GM19351 (cell line): ENCODE data around the gene NPTX1.
A peak's percentile ranks its signal among the peaks of the same experiment; 100 is the strongest.

Experiments used
- ATAC-seq: cut with Tn5 transposase; IDR thresholded peaks from one replicate; pipeline ENCODE4 v1.9.1; 2021; ENCODE audit warnings: mild to moderate bottlenecking, moderate library complexity; ENCODE audit not compliant: unreplicated experiment

Gene NPTX1

GRCh38 chr17:80463784-80464400, 12.5 kb downstream of the NPTX1 start:
- no peak for ATAC-seq

DNA sequence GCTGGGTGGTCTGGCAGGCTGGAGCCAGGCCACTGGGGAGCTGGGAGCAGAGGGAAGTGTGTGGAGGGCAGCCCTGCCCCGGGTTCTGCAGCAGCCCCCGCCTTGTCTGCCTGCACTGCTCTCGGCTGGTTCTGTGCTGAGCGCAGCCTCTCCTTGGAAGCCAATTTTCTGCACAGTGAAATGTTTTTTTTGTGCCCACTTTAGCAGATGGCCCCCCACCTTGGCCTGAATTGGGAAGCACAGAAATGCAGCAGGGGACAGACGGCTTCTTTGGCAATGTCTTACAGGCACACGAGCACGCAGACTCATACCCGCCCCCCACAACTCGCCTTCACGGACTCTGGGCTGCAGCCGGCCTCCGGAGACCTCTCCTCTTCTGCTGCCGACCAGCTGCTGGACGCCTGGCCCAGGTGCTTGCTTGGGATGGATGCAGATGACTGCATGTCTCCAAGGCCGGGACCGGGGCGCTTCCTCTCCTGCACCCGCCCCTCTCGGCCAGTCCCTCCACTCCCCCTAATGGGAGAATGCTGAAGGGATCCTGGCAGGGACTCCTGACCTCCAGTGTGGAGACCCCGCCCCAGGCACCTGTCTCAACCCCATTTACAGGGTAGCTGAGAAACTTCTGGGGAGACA, 14.8 kb downstream of the NPTX1 start:
- ATAC-seq, result no peak

DNA sequence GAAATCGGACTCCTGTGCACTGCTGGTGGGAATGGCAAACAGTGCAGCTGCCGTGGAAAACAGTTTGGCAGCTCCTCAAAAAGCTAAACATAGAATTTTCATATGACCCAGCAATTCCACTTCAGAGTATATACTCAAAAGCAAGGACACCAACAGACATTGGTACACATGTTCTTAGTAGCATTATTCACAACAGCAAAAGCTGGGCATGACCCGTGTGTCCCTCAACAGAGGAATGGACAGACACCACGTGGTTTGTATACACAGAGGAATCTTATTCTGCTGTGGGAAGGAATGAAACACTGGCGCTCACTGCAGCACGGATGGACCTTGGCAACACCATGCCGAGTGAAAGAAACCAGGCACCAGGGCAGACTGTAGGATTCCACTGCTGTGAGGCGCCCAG, 16.0 kb downstream of the NPTX1 start:
- no peak for ATAC-seq

- no peak for ATAC-seq
Measured at GRCh38 chr17:80459234-80459633, 17.2 kb downstream of the NPTX1 start.

DNA sequence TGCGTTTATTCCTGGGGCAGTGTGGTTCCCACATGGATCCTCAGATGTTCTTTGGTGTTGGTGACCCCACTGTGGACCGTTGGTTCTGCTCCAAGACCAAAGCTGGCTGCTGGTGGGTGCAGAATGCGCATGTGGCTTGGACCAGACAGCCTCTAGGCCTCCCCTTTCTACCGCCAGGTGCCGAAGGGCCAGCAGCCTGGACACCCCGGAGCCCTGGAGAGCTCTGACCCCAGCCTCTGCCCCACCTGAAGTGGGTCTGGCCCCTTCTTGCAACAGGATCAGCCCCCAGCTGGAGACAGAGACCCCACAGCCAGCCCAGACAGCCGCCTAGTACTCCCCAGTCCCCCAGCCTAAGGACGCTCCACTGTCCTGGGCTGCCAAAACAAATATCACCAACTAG, 18.4 kb downstream of the NPTX1 start:
- ATAC-seq, result no peak

GRCh38 chr17:80457236-80457856, 19.1 kb downstream of the NPTX1 start:
- ATAC-seq, result no peak

- no peak for ATAC-seq
Measured at GRCh38 chr17:80456465-80457235, 19.8 kb downstream of the NPTX1 start.

- ATAC-seq, result no peak
Measured at GRCh38 chr17:80455784-80456183, 20.6 kb downstream of the NPTX1 start.

GRCh38 chr17:80455336-80455710, 21.1 kb downstream of the NPTX1 start:
- ATAC-seq, result no peak

DNA sequence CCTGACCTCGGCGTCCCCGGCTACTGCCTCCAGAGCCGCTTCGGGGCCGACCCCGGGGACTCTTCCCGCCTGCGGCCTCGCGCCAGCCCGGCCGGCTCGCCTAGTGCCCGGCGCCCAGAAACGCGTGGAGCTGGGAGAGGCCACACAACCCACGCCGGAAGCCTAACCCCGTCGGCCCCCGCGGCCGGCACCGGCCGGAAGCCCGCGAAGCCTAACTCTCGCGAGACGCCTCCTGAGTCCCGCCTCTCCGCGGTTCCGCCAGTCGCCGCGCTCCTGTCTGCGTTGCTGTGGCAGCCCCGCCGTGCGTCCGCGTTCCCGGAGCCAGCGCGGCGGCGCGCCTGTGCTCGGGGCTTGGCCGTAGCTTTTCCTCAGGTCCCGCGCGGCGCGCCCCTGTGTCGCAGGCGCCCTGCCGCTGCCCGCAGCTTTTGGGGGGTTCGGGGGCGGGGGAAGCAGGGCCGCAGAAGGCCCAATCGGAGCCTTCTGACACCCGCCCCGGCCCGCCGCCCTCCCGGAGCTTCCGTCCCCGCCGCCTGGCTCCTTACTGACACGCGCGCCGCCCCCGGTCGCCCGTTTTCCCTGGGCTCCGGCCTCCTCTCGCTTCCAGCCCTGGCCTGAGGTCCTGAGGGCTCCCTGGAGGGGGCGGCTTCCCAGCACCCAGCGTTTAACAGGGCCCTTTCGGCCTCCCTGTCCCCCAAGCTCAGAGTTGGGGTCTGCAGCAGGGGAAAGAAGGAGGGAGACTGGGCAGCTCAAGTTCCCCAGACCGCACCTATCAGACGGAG, 21.7 kb downstream of the NPTX1 start:
- peak; percentile 88 for ATAC-seq

GRCh38 chr17:80453998-80454556, 22.3 kb downstream of the NPTX1 start:
- ATAC-seq, result no peak

DNA sequence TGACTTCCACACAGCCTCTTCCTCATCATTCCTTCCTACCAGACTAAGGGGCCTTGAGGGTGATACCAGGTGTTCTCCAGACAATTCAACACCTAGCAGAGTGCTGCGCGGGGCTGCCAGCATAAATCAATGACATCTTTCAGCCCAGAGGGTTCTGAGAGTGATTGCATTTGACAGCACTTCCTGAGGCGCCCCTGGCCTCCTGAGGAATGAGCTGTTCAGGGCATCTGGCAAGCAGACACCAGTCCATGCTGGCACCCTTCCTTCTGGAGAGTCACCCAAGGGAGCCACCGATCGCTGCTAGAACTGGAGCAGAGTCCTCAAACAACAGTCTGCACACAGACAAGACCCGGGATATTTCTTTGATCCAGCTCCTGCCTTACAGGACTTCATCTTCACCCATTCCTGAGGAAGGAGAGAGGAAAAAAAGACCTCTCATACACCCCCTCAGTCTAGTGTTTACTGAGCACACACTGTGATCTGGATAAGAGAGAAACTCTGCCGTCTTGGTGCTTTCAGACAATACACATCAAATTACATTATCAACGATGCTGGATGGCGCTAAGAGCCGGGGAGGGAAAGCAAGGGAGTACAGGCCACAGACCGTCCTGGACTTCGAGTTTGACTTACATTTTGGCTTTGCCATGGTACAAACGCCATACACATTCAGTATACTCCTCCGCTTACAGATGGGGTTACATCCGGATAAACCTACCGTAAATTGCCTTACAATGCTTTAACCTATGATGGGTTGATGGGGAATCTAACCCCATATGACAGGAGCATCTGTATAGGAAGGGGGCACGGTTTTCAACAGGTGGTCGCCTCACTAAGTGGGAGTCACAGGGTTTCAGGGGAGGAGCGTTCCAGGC, 23.0 kb downstream of the NPTX1 start:
- ATAC-seq, result no peak

DNA sequence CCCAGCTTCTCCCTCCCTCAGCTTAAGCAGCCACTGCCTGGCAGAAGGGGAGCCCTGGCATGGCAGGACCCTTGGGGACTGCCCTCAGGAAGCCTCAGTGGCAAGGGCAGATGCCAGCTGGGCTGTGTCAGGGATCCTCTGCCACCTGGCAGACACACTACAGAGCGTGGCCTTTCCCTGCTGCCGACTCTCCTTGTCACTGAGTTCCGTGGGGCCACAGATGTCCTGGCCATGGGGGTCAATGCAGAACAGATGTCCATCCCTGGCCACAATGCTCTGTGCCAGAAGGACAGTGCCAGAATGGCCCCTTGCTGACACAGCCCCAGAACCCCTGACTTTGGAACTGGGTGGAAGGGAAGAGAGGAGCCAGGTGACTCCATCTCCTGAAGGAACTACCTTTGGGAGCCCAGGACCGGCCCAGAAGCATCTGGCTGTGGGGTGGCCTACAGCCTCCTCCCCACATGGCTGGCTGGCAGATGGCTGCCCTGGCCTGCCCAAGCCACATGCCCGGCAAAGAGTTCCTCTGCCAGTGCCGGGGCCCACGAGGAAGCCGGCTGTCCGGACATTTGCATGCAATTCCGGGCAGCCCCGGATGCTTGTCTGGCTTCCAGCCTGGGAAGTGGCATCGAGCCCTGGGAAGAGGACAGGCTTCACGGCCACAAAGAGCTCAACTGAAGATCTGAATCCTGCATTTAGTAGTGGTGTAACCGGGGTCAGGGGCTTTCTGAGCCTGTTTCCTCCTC, 24.1 kb downstream of the NPTX1 start:
- ATAC-seq, result no peak

DNA sequence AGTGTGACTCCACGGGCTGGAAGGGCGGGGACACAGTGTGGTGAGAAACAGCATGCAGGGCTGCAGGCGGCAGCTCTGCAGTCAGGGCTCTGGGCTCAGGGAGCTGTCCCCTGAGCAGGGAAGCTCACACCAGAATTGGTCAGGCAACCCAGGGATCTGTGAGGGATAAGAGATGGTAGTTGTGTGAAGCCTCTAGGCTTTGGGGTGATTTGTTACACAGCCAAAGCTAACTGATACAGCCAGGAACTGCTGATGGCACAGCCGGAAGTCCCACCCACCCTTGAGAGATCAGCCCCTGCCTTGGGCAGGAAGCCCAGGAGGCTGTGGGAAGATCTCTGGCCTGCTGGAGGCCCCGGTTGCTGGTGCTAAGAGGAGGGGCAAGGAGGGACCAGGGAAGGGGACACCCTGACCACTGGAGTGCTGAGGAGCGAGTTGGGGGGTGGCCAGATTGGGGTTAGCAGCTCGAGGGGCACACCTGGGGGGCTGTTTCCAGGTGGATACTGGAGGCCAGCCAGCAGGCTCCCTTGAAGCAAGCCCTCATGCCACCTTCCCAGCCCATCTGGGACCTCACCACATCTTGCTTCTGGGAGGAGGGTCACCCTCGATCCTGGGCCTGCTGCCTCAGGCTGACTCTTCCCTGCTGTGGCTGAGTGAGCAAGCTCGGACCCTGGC, 25.2 kb downstream of the NPTX1 start:
- no peak for ATAC-seq

DNA sequence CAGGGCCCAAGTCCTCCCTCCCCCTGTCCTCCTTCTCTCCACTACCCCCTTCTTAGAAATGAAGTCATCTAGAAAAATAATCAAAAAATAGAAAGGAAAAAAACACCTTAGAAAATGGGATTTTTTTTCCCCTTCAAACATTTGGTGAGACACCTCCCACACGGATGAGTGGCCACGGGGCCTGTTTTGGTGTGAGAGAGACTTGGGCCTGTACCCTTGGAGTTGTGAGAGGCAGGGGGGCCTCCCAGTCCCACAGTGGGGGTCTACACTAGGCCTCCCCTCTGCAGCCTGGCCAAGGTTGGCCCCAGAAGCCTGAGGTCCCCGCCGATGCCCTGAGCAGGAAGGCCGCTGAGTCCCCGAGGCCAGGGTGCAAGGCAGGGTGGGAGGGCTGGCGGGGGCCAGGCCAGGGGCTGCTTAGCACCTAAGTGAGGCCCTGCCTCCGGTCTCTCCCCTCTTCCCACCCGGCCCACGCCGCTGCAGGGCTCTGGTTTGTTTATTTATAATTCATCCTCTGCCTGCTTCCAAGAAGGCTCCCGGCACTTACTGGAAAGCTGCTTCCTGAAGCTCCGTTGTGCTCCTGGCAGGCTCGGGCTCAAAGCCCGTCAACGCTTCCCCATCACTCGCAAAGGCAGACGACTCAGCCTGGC, 26.4 kb downstream of the NPTX1 start:
- no peak for ATAC-seq

- no peak for ATAC-seq
Measured at GRCh38 chr17:80449194-80449929, 27.0 kb downstream of the NPTX1 start.

DNA sequence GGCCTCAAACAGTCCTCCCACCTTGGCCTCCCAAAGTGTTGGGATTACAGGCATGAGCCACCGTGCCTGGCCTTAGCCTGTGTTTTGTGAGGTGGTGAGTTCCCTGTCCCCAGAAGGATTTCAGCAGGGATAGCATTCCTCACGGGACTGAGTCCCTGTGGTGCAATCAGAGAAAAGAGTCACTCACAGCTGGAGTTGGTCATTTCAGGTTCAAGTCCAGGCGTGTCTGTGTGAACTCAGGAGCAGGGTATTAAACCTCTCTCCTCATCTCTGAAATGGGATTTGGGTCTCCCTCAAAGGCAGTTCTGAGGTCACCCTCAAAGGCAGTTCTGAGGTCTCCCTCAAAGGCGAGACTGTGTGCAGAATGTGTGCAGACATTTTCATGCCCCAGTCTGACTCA, 28.6 kb downstream of the NPTX1 start:
- ATAC-seq, result no peak
